Calu3 (cell line): Measurements from ENCODE around the gene FAM229A. TPM values are rescaled to one million over a fixed set of nuclear protein-coding genes. Genes with fewer than 3 reads are reported as not detected.

Experiments used
- BruUV-seq: library from RNA; stranded (reverse); fragments of 400-500 nt; replicated peaks from 2 replicates; lab custom pipeline; 2021; lab: Mats Ljungman, UMichigan
- CTCF ChIA-PET: fragments of 300-600 bp; sonication (Branson Sonifier 250); formaldehyde crosslinking; loops from one replicate; lab custom pipeline; 2022; ENCODE audit warnings: antibody characterized with exemption; lab: Charles Lee
- DNase-seq: peaks from one replicate; pipeline ENCODE4 v3.0.0; 2022
- H3K27ac Mint-ChIP-seq: one replicate; pipeline ENCODE4 v1.8.0; 2022; ENCODE audit warnings: mixed read lengths; ENCODE audit not compliant: unreplicated experiment
- H3K27me3 Mint-ChIP-seq: one replicate; pipeline ENCODE4 v1.8.0; 2022; ENCODE audit warnings: mixed read lengths; ENCODE audit not compliant: unreplicated experiment
- H3K36me3 Mint-ChIP-seq: one replicate; pipeline ENCODE4 v1.8.0; 2022; ENCODE audit warnings: mild to moderate bottlenecking, moderate library complexity, mixed read lengths; ENCODE audit not compliant: insufficient read depth, unreplicated experiment
- H3K4me1 Mint-ChIP-seq: one replicate; pipeline ENCODE4 v1.8.0; 2022; ENCODE audit warnings: mild to moderate bottlenecking, low read depth, mixed read lengths; ENCODE audit not compliant: unreplicated experiment
- H3K4me3 Mint-ChIP-seq: one replicate; pipeline ENCODE4 v1.8.0; 2022; ENCODE audit warnings: mild to moderate bottlenecking, low read depth, moderate library complexity, mixed read lengths; ENCODE audit not compliant: unreplicated experiment
- H3K9me3 Mint-ChIP-seq: one replicate; pipeline ENCODE4 v1.8.0; 2022; ENCODE audit warnings: low read depth, mixed read lengths; ENCODE audit not compliant: unreplicated experiment
- CTCF ChIP-seq: fragments of 200-600 bp; IDR thresholded peaks from one replicate; pipeline ENCODE4 v1.8.0; 2022; ENCODE audit warnings: antibody characterized with exemption; ENCODE audit not compliant: unreplicated experiment
- intact Hi-C: fragments of 100-400 bp; cut with micrococcal nuclease; formaldehyde crosslinking; loops from one replicate; pipeline ENCODE4 v1.10.0; 2022; ENCODE audit not compliant: unreplicated experiment
- total RNA-seq: library from RNA; stranded (reverse); gene quantifications from 2 replicates; pipeline ENCODE4 v1.2.3, GENCODE V29; 2022

Gene FAM229A
- total RNA-seq, 1 experiment from 2014 or later: 7.3 TPM

- no peak for DNase-seq
- Mint-ChIP-seq H3K4me3 (no peak overlapping the region), H3K27ac (no peak overlapping the region), H3K27me3 (no peaks in the 10 kb centered on the region), H3K4me1 (peaks cover 13% of the 10 kb centered on the region), H3K9me3 (no peaks in the 10 kb centered on the region), H3K36me3 (peaks cover 33% of the 10 kb centered on the region)
- CTCF ChIA-PET: interaction anchor here (0.5 kb wide), 1 partner anchor 258 kb away, joined by 3 read pairs; no protein-coding TSS in a partner anchor
- BruUV-seq: no TSS peak
- intact Hi-C loops: no loop called here
- TF ChIP-seq CTCF: no peak
Measured at GRCh38 chr1:32353886-32354570, 8.3 kb downstream of the FAM229A start.

- intact Hi-C loops: no loop called here
- Mint-ChIP-seq H3K9me3 (no peaks in the 10 kb centered on the region), H3K27ac (peak overlapping the region; percentile 8), H3K27me3 (no peaks in the 10 kb centered on the region), H3K4me1 (peaks cover 13% of the 10 kb centered on the region), H3K36me3 (peaks cover 33% of the 10 kb centered on the region), H3K4me3 (peak overlapping the region; percentile 70)
- BruUV-seq: no TSS peak
- TF ChIP-seq CTCF: no peak
- CTCF ChIA-PET: interaction anchor here (0.5 kb wide), 1 partner anchor 257 kb away, joined by 3 read pairs; no protein-coding TSS in a partner anchor
- DNase-seq: no peak
Measured at GRCh38 chr1:32353431-32353830, 8.9 kb downstream of the FAM229A start.

GRCh38 chr1:32352831-32353383, 9.4 kb downstream of the FAM229A start:
- H3K4me3 Mint-ChIP-seq: peak overlapping the region; percentile 70
- no peaks in the 10 kb centered on the region for H3K27me3 Mint-ChIP-seq
- CTCF ChIA-PET: no interaction called here
- peaks cover 13% of the 10 kb centered on the region for H3K4me1 Mint-ChIP-seq
- TF ChIP-seq CTCF: no peak
- H3K27ac Mint-ChIP-seq: peak overlapping the region; percentile 35
- no peaks in the 10 kb centered on the region for H3K9me3 Mint-ChIP-seq
- no TSS peak for BruUV-seq
- H3K36me3 Mint-ChIP-seq: peaks cover 33% of the 10 kb centered on the region
- DNase-seq: no peak
- intact Hi-C loops: no loop called here

- no peaks in the 10 kb centered on the region for H3K9me3 Mint-ChIP-seq
- no peaks in the 10 kb centered on the region for H3K27me3 Mint-ChIP-seq
- H3K4me1 Mint-ChIP-seq: peaks cover 13% of the 10 kb centered on the region
- BruUV-seq: TSS peak; percentile 22
- H3K36me3 Mint-ChIP-seq: peaks cover 34% of the 10 kb centered on the region
- peak overlapping the region; percentile 35 for H3K27ac Mint-ChIP-seq
- H3K4me3 Mint-ChIP-seq: peak overlapping the region; percentile 70
- intact Hi-C loops: no loop called here
- CTCF ChIA-PET: no interaction called here
- no peak for DNase-seq
- no peak for TF ChIP-seq CTCF
Measured at GRCh38 chr1:32352239-32352745, 10.0 kb downstream of the FAM229A start.
